Right lobe of liver (tissue), 6 donors: ENCODE measurements around the gene FSHR. TPM values are rescaled to one million over a fixed set of nuclear protein-coding genes. Genes with fewer than 3 reads are reported as not detected.

Experiments
- ATAC-seq, 4 donors: fragments of 200-7000 bp; cut with Tn5 transposase; one replicate each; pipeline ENCODE4 v1.9.1; 2020; ENCODE audit warnings: mild to moderate bottlenecking in 4 of 4, moderate library complexity in 4 of 4
- DNase-seq, 3 donors: peaks; one replicate each; pipeline ENCODE4 v3.0.0-alpha.2; 2020
- H3K27ac ChIP-seq, 3 donors: fragments of 200-600 bp; one replicate each; pipeline ENCODE4 v1.8.0; 2022
- H3K27me3 ChIP-seq, 2 donors: fragments of 200-600 bp; one replicate each; pipeline ENCODE4 v1.8.0; 2022
- H3K36me3 ChIP-seq, 4 donors: fragments of 200-600 bp; sonication (generic) in 1 of 4; one replicate each; pipeline versions ENCODE4 v1.5.1 to v1.8.0; 2017 to 2022; ENCODE audit warnings: control low read depth in 1 of 4
- H3K4me1 ChIP-seq, 4 donors: fragments of 200-600 bp; sonication (generic) in 1 of 4; one replicate each; pipeline versions ENCODE4 v1.5.1 to v1.8.0; 2017 to 2022; ENCODE audit warnings: control low read depth in 1 of 4
- H3K4me3 ChIP-seq, 3 donors: fragments of 200-600 bp; one replicate each; pipeline ENCODE4 v1.8.0; 2022
- H3K9me3 ChIP-seq, 4 donors: fragments of 200-600 bp; sonication (generic) in 1 of 4; one replicate each; pipeline versions ENCODE4 v1.5.1 to v1.8.0; 2017 to 2022; ENCODE audit warnings: control low read depth in 1 of 4
- CTCF ChIP-seq, 4 donors: fragments of 200-600 bp in 3 of 4; fragments of 450-650 bp in 1 of 4; IDR thresholded peaks; one replicate each; pipeline versions ENCODE4 v1.5.1 to v1.8.0; 2016 to 2022; ENCODE audit warnings: antibody characterized with exemption in 4 of 4, mild to moderate bottlenecking in 2 of 4
- POLR2A ChIP-seq: fragments of 450-650 bp; IDR thresholded peaks from one replicate; pipeline ENCODE4 v1.6.1; 2017; ENCODE audit warnings: antibody characterized with exemption, mild to moderate bottlenecking
- WGBS: methylation state at CpG from one replicate; pipeline ENCODE4 v1.1.6; 2018; ENCODE audit warnings: low coverage, low lambda C conversion rate; ENCODE audit not compliant: insufficient coverage; ENCODE audit errors: missing lambda C conversion rate; 5-methylcytosine and 5-hydroxymethylcytosine counted together
- intact Hi-C, 2 donors: fragments of 100-400 bp; cut with DNase I; formaldehyde crosslinking; loops; one replicate each; pipeline versions ENCODE4 v1.11.2 to v1.14.1; 2022
- total RNA-seq, 6 experiments: library from RNA; depleted of rRNA in 2 of 6; stranded (reverse); fragments of >200 nt in 2 of 6; fragmentation: NEBNext Ultra II Directional in 3 of 6; extraction: Animal tissue kit (Norgen Biotek cat#: 25700) in 3 of 6; gene quantifications; one replicate each; pipeline versions ENCODE4 v1.1.0 to v1.2.4, GENCODE V29; 2016 to 2023
- donor health status: DM: no; HTN: yes; CAD: no.
- donor health status: DM: no; HTN: no; CAD: no.
- donor health status: DM: no; HTN: no; CAD: no.
- donor health status: DM: no; HTN: yes; CAD: no.
- donor health status: DM: no; HTN: yes; CAD: no.

Gene FSHR
- total RNA-seq, 6 experiments from 2014 or later, result 0.06 TPM; not detected in 5

- ATAC-seq, result no peak
- intact Hi-C loops, result no loop called here
- no peaks in the 10 kb centered on the region for H3K36me3 ChIP-seq
- DNase-seq, result no peak
- no peak for TF ChIP-seq CTCF (IDR thresholded peaks at IDR 0.05)
- TF ChIP-seq POLR2A, result no peak
- no peaks in the 10 kb centered on the region for H3K27me3 ChIP-seq
- 83% methylated on average over 1 of the region's 1 CpG for WGBS
- H3K9me3 ChIP-seq, result no peaks in the 10 kb centered on the region
- no peak overlapping the region for H3K4me3 ChIP-seq
- no peaks in the 10 kb centered on the region for H3K4me1 ChIP-seq
- H3K27ac ChIP-seq, result no peak overlapping the region
Observed at GRCh38 chr2:48983551-48983950, 170.8 kb downstream of the FSHR start.

- DNase-seq (no peak), ATAC-seq (no peak)
- 50% methylated on average over 3 of the region's 4 CpGs for WGBS
Observed at GRCh38 chr2:48982887-48983435, 171.4 kb downstream of the FSHR start.

GRCh38 chr2:48980846-48981245 is 173.5 kb downstream of the FSHR start:
- Histone ChIP-seq H3K9me3 (no peaks in the 10 kb centered on the region), H3K36me3 (no peaks in the 10 kb centered on the region), H3K27me3 (no peaks in the 10 kb centered on the region), H3K27ac (no peak overlapping the region), H3K4me3 (no peak overlapping the region), H3K4me1 (no peaks in the 10 kb centered on the region)
- 58% methylated on average over 2 of the region's 2 CpGs for WGBS
- no peak for DNase-seq
- no peak for ATAC-seq
- TF ChIP-seq POLR2A, result no peak
- TF ChIP-seq CTCF (IDR thresholded peaks at IDR 0.05), result no peak
- intact Hi-C loops, result no loop called here

More at GRCh38 chr2:48982887-48983435, 171.4 kb downstream of the FSHR start:
- Histone ChIP-seq H3K4me1 (no peaks in the 10 kb centered on the region), H3K27ac (no peak overlapping the region), H3K4me3 (no peak overlapping the region), H3K27me3 (no peaks in the 10 kb centered on the region), H3K9me3 (no peaks in the 10 kb centered on the region), H3K36me3 (no peaks in the 10 kb centered on the region)
- no peak for TF ChIP-seq CTCF (IDR thresholded peaks at IDR 0.05)
- no peak for TF ChIP-seq POLR2A
- intact Hi-C loops, result no loop called here

- WGBS, result 90% methylated on average over 2 of the region's 4 CpGs
- Histone ChIP-seq H3K4me1 (no peaks in the 10 kb centered on the region), H3K27ac (no peak overlapping the region), H3K36me3 (no peaks in the 10 kb centered on the region), H3K27me3 (no peaks in the 10 kb centered on the region), H3K9me3 (no peaks in the 10 kb centered on the region), H3K4me3 (no peak overlapping the region)
- TF ChIP-seq CTCF (IDR thresholded peaks at IDR 0.05) (no peak), POLR2A (no peak)
- intact Hi-C loops, result no loop called here
- DNase-seq, result no peak
- no peak for ATAC-seq
Observed at GRCh38 chr2:48979691-48980090, 174.6 kb downstream of the FSHR start.

GRCh38 chr2:48978131-48978530 is 176.2 kb downstream of the FSHR start:
- intact Hi-C loops, result no loop called here
- no peaks in the 10 kb centered on the region for H3K9me3 ChIP-seq
- DNase-seq (no peak), ATAC-seq (no peak)
- no peaks in the 10 kb centered on the region for H3K36me3 ChIP-seq
- no peaks in the 10 kb centered on the region for H3K27me3 ChIP-seq
- no peak overlapping the region for H3K27ac ChIP-seq
- no peak overlapping the region for H3K4me3 ChIP-seq
- H3K4me1 ChIP-seq, result no peaks in the 10 kb centered on the region
- no peak for TF ChIP-seq POLR2A
- no peak for TF ChIP-seq CTCF (IDR thresholded peaks at IDR 0.05)
